ENCODE measurements around the gene PHPT1.

PHPT1 gene

DNA sequence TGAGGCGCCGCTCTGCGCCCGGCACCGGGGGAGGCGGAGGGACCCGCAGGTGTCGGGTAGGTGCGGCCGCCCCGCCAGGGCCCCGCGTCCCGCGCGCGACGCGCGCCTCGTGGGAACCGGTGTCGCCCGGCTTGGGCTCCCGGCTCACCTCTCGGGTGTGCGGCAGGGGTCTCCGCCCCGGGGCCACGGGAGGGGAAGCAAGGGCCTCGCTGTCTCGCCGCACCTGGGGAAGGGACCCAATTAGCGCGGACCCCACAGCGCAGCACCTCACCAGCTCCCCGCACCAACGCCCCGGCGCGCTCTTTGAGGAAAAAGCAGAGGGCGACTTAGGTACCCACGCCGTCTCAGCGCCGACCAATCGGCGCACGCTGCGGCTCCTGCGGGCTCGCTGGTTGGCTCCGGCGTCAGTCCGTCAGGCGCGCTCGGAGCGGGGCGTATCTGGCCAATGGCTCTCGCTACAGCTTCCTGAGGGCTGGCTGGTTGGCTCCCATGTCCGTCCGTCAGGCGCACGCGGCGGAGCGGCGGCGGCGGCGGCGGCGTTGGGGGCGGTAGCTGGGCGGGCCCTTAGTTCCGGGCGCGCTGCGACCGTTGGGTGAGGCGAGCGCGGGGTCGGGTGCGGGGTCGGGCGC, 36.9 kb downstream of the PHPT1 start, which contains the start of gene TRAF2:
Gene TRAF2 (plus strand): TSS at position 567 of the 629 bp plus-strand sequence. CDS start 12,225 bp downstream, outside the sequence.
- Histone ChIP-seq H3K4me1 (ENCODE audit: insufficient read depth, low read length, severe bottlenecking) (peaks cover 15% of the 10 kb centered on the region), H3K9me3 (ENCODE audit: low read length) (no peaks in the 10 kb centered on the region), H3K79me2 (ENCODE audit: insufficient read depth, low read length) (peaks cover 29% of the 10 kb centered on the region), H3K9ac (ENCODE audit: low read length) (peak within 1 kb of the TSS; percentile 98), H3K27me3 (ENCODE audit: insufficient read depth, low read length) (no peaks in the 10 kb centered on the region), H3F3A (ENCODE audit: insufficient read depth, low read length) (no peaks in the 10 kb centered on the region), H3K36me3 (ENCODE audit: insufficient read depth, low read length) (peaks cover 9% of the 10 kb centered on the region; the same call in 1 of the 2 replicates), H3K4me2 (ENCODE audit: low read length) (peak within 1 kb of the TSS; percentile 83), H3K4me3 (ENCODE audit: low read depth, low read length, poor library complexity, severe bottlenecking) (peak within 1 kb of the TSS; percentile 98), H2AFZ (ENCODE audit: low read length) (no peak within 1 kb of the TSS), H3K9me2 (ENCODE audit: low read depth, low read length) (no peaks in the 10 kb centered on the region), H3K27ac (ENCODE audit: low read depth, low read length, poor library complexity, severe bottlenecking) (peak within 1 kb of the TSS; percentile 55), H4K20me1 (ENCODE audit: insufficient read depth, low read length) (no peaks in the 10 kb centered on the region)
- TF ChIP-seq EZH2 (IDR thresholded peaks at IDR 0.05; ENCODE audit: borderline replicate concordance, low read length) = no peak
- TF ChIP-seq, protein P1, sequence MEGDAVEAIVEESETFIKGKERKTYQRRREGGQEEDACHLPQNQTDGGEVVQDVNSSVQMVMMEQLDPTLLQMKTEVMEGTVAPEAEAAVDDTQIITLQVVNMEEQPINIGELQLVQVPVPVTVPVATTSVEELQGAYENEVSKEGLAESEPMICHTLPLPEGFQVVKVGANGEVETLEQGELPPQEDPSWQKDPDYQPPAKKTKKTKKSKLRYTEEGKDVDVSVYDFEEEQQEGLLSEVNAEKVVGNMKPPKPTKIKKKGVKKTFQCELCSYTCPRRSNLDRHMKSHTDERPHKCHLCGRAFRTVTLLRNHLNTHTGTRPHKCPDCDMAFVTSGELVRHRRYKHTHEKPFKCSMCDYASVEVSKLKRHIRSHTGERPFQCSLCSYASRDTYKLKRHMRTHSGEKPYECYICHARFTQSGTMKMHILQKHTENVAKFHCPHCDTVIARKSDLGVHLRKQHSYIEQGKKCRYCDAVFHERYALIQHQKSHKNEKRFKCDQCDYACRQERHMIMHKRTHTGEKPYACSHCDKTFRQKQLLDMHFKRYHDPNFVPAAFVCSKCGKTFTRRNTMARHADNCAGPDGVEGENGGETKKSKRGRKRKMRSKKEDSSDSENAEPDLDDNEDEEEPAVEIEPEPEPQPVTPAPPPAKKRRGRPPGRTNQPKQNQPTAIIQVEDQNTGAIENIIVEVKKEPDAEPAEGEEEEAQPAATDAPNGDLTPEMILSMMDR (IDR thresholded peaks at IDR 0.05; ENCODE audit: low read length) = no peak

DNA sequence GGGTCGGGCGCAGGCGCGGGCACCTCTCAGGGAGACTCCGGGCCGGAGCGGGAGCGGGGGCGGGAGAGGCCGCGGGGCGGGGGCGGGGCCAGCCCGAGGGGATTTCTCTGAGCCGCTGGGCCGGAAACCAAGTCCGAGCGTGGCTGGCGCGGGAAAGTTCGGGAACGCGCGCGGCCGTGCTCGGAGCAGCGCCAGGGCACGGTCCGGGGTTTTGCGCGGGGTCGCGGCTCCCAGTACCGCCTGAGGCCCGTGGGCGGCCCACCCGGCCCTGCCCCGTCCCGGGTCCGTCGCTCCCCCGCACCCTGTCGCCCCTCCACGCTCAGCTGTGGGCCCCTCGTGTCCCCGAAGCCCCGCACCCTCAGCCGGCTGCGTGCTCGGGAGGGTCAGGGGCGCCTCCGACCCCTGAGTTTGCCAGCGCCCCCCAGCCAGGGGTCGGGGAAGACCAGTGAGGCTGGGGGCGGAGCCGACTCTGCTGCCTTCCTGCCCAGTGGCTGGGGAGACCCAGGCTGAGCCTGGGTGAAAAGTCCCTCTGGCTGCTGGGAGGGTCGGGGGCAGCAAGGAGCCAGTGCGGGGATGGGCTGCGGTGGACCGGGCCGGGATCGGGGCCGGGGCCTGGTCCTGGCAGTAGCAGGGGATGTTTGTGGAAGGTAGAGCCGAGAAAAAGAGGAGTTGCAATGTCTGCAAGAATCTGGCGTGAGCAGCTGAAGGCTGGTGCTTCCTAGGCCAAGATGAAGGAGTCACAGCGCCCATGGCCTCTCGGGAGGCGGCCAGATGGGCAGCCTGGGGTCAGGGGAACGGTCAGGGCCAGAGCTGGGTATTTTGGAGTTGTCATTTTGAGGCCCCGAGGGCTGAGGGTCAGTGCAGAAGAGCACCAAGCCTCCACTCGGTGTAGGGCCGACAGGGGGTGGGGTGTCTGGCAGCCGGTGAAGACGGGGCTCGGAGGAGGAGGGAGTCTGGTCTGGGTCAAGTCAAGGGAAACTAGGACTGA, 37.7 kb downstream of the PHPT1 start:
- Histone ChIP-seq H3K9me2 (ENCODE audit: low read depth, low read length) (no peaks in the 10 kb centered on the region), H3K36me3 (ENCODE audit: insufficient read depth, low read length) (peaks cover 16% of the 10 kb centered on the region; the same call in 1 of the 2 replicates), H3K4me2 (ENCODE audit: low read length) (peak overlapping the region; percentile 83), H2AFZ (ENCODE audit: low read length) (no peak overlapping the region), H3K9me3 (ENCODE audit: low read length) (no peaks in the 10 kb centered on the region), H3K9ac (ENCODE audit: low read length) (peak overlapping the region; percentile 98), H3K4me1 (ENCODE audit: insufficient read depth, low read length, severe bottlenecking) (peaks cover 15% of the 10 kb centered on the region), H3F3A (ENCODE audit: insufficient read depth, low read length) (no peaks in the 10 kb centered on the region), H3K4me3 (ENCODE audit: low read depth, low read length, poor library complexity, severe bottlenecking) (peak overlapping the region; percentile 98), H3K27ac (ENCODE audit: low read depth, low read length, poor library complexity, severe bottlenecking) (peak overlapping the region; percentile 55), H3K27me3 (ENCODE audit: insufficient read depth, low read length) (no peaks in the 10 kb centered on the region), H3K79me2 (ENCODE audit: insufficient read depth, low read length) (peaks cover 36% of the 10 kb centered on the region), H4K20me1 (ENCODE audit: insufficient read depth, low read length) (no peaks in the 10 kb centered on the region)
- TF ChIP-seq, protein P1 (IDR thresholded peaks at IDR 0.05; ENCODE audit: low read length) = no peak
- TF ChIP-seq EZH2 (IDR thresholded peaks at IDR 0.05; ENCODE audit: borderline replicate concordance, low read length) = no peak

DNA sequence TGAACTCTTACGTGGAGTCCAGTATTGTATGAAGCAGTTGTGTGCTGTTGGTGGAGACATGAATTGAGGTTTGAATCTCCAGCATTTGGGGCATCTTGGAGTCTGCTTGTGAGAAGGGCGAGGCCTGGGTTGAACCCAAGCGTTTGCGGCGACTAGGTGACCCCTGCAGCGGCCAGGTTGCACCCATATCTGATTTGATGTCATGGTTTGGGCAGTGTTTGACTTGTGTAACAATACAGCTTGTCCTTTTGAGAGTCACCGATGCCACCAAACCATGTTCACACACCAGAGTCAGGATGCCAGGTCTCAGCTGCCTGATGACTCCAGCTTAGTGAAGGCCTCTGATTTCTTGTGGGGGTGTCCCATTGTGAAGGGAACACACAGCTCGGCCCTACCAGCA, 39.2 kb downstream of the PHPT1 start:
- H3K9me3 ChIP-seq (ENCODE audit: low read length) = no peaks in the 10 kb centered on the region

More for the DNA sequence above, 39.2 kb downstream of the PHPT1 start:
- Histone ChIP-seq H3K4me3 (ENCODE audit: low read depth, low read length, poor library complexity, severe bottlenecking) (no peak overlapping the region), H3K4me2 (ENCODE audit: low read length) (no peak overlapping the region), H4K20me1 (ENCODE audit: insufficient read depth, low read length) (no peaks in the 10 kb centered on the region), H3K27me3 (ENCODE audit: insufficient read depth, low read length) (no peaks in the 10 kb centered on the region), H3K27ac (ENCODE audit: low read depth, low read length, poor library complexity, severe bottlenecking) (no peak overlapping the region), H3F3A (ENCODE audit: insufficient read depth, low read length) (no peaks in the 10 kb centered on the region), H2AFZ (ENCODE audit: low read length) (no peak overlapping the region), H3K4me1 (ENCODE audit: insufficient read depth, low read length, severe bottlenecking) (peaks cover 15% of the 10 kb centered on the region), H3K79me2 (ENCODE audit: insufficient read depth, low read length) (peaks cover 43% of the 10 kb centered on the region), H3K9ac (ENCODE audit: low read length) (no peak overlapping the region), H3K36me3 (ENCODE audit: insufficient read depth, low read length) (peaks cover 26% of the 10 kb centered on the region; the same call in 1 of the 2 replicates), H3K9me2 (ENCODE audit: low read depth, low read length) (no peaks in the 10 kb centered on the region)
- no peak for TF ChIP-seq EZH2 (IDR thresholded peaks at IDR 0.05; ENCODE audit: borderline replicate concordance, low read length)
- TF ChIP-seq, protein P1 (IDR thresholded peaks at IDR 0.05; ENCODE audit: low read length) = no peak
